GM18909 (cell line): ENCODE results near the gene COL25A1.
A peak's percentile ranks its signal among the peaks of the same experiment; 100 is the strongest.
"Not testable (repeated sequence)": the region's sequence is repeated elsewhere in the genome, so short reads cannot be mapped to it uniquely, and the experiment has no call there.

Experiments
- ATAC-seq: cut with Tn5 transposase; IDR thresholded peaks from one replicate; pipeline ENCODE4 v1.9.1; 2021; ENCODE audit warnings: mild to moderate bottlenecking; ENCODE audit not compliant: unreplicated experiment, poor library complexity

Gene COL25A1

GRCh38 chr4:109022961-109023360 is 279.5 kb downstream of the COL25A1 start:
- ATAC-seq: no peak

DNA sequence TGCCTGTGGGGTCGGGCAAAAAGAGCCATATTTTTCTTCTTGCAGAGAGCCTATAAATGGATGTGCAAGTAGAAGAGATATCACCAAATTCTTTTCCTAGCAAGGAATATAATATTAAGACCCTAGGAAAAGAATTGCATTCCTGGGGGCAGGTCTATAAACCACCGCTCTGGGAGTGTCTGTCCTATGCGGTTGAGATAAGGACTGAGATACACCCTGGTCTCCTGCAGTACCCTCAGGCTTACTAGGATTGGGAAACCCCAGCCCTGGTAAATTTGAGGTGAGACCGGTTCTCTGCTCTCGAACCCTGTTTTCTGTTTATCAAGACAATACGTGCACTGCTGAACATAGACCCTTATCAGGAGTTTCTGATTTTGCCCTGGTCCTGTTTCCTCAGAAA is 280.8 kb downstream of the COL25A1 start:
- ATAC-seq: not testable (repeated sequence)

- no peak for ATAC-seq
Measured at GRCh38 chr4:109020861-109021260, 281.6 kb downstream of the COL25A1 start.

GRCh38 chr4:109016200-109016599 is 286.3 kb downstream of the COL25A1 start:
- ATAC-seq: no peak

DNA sequence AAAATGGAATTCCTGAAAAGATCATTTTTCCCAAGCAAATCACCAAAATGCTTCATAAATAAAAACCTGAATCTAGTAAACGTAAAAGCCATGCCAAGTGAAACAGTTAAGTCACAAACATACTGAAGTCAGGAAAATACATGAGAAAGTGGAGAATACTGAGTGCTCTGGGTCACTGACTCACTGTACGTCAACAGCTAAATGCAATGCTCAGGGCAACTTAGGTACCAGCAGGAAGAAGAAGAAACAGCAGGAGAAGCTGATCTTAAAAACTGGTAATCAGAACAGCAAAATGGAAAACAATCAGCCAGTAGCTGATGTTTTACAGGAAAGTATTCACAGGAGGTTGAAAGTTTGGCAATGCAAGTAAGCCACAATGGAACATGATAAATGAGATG is 287.0 kb downstream of the COL25A1 start:
- ATAC-seq: no peak

- no peak for ATAC-seq
Measured at GRCh38 chr4:109014593-109015412, 287.7 kb downstream of the COL25A1 start.

DNA sequence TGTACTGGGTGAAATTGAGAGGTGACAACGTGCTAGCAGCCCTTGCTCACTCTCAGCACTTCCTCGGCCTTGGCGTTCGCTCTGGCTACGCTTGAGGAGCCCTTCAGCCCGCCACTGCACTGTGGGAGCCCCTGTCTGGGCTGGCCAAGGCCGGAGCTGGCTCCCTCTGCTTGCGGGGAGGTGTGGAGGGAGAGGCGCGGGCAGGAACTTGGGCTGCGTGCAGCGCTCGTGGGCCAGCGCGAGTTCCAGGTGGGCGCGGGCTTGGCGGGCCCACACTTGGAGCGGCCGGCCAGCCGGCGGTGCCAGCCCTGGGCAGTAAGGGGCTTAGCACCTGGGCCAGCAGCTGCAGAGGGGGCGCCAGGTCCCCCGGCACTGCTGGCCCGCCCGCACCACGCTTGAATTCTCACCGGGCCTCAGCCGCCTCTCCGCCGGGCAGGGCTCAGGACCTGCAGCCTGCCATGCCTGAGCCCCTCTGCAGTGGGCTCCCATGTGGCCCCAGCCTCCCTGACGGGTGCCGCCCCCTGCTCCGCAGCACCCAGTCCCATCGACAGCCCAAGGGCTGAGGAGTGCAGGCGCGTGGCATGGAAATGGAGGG is 290.1 kb downstream of the COL25A1 start:
- ATAC-seq: no peak

GRCh38 chr4:109011241-109012026 is 291.0 kb downstream of the COL25A1 start:
- ATAC-seq: no peak

DNA sequence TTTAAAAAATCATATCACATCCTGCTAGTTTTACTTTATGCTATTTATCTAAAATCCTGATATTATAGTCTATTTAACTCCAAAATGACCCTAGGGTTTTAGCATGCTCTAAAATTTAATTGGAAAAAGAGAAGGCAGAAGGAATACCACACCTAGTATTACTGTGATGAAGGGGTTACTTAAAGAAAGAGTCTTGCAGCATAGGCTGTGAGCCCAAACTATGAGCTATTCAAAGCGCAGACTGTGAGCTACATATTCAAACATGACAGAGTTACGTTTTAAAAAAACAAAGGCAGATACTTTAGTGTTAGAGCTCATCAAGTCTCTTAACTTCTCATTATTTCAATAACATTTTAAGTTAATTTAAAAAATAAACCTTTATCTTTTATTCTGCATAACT is 291.9 kb downstream of the COL25A1 start:
- ATAC-seq: no peak

DNA sequence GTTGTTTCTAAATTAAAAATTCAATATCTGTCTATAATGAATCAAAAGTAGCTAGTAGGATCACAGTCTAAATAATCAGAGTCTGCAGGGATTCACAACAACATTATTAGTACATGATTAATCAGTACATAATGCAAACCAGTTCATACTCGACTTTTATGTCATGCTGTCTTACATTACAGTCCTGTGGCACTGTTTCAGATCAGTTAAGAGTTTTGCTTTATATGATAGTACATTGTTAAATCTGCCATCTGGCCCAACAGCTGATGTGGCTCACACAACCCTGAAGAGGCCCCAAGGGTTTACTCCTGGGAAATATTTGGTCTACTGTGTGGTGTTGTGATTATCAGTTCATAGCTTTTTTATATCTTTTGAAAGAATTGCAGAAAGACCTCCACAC is 292.5 kb downstream of the COL25A1 start:
- no peak for ATAC-seq

GRCh38 chr4:109007976-109008375 is 294.5 kb downstream of the COL25A1 start:
- no peak for ATAC-seq

DNA sequence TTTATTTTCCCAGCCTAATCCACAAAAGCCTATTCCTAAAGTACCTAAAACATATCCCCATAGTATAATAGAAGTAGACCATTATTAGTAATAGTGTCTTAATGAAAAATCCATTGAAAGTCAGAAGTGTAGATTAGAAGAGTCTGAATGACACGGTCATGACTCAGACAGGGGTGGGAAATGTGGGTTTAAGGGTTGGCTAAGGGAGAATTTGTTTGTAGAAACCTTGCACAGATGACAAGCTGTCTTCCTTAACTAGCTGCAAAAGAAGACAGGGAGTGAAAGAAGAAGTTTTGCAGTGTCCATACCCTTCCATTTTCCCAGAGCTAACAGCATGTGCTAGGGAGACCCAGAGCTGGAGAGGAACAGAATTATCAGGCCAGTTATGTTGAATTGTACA is 296.9 kb downstream of the COL25A1 start:
- ATAC-seq: no peak

GRCh38 chr4:109004418-109004817 is 298.0 kb downstream of the COL25A1 start:
- ATAC-seq: no peak

DNA sequence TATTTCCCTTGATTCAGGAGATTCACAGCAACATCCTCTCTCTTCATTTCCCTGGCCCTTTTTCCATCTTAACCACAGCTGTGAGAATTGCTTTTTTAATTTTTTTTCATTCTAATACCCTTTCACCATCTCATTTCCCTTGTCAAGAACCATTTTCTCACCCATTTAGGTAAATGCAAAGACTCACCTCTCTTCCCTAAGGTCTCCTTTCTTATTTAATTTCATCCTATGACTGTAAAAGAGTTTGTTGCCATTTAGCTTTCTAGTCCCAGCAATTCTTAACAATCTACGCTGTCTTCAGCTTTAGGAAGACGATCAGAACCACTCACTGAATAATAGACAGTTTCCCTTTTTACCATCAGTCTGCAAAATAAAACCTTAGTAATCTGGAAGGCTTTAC is 298.5 kb downstream of the COL25A1 start:
- no peak for ATAC-seq

DNA sequence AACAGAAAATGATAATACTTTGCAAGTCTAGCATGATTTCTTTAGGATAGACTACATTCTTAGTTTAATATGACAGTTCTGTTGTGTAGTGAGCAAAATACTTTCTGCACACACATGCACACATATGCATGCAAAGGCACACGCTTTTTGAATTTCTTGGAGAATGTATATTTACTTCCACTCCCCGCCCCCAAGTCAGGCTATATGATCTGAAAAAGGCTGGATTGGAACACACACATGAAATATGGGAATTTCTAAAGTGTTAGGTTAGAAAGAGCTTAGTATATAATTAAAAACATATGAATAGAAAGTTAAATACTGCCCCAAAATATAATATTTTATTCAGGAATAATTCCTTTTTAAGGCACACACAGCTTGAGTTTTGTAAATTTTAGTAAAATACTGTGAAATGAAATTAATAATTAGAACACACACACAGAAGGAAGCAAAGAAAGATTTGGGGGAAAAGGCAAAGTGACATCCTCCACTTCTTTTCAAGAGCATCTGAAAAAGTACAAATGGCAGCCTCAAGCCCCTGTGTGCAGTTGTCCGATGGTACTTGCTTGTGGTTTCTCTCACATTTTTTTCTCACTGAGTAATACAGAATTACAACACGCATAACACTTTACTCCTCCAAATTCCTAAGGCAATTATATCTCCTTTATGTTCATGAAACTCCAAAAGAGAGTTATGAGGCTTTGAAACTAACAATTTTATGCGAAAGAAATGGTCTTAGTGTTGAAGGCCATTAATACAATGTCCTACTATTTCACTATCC is 310.7 kb downstream of the COL25A1 start:
- no peak for ATAC-seq

GRCh38 chr4:108988464-108989195 is 313.8 kb downstream of the COL25A1 start:
- peak; percentile 93 for ATAC-seq

DNA sequence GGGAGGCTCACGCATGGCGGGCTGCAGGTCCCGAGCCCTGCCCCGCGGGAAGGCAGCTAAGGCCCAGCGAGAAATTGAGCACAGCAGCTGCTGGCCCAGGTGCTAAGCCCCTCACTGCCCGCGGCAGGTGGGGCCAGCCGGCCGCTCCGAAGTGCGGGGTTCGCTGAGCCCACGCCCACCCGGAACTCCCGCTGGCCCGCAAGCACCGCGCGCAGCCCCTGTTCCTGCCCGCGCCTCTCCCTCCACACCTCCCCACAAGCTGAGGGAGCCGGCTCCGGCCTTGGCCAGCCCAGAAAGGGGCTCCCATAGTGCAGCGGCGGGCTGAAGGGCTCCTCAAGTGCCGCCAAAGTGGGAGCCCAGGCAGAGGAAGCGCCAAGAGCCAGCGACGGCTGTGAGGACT is 318.0 kb downstream of the COL25A1 start:
- not testable (repeated sequence) for ATAC-seq

DNA sequence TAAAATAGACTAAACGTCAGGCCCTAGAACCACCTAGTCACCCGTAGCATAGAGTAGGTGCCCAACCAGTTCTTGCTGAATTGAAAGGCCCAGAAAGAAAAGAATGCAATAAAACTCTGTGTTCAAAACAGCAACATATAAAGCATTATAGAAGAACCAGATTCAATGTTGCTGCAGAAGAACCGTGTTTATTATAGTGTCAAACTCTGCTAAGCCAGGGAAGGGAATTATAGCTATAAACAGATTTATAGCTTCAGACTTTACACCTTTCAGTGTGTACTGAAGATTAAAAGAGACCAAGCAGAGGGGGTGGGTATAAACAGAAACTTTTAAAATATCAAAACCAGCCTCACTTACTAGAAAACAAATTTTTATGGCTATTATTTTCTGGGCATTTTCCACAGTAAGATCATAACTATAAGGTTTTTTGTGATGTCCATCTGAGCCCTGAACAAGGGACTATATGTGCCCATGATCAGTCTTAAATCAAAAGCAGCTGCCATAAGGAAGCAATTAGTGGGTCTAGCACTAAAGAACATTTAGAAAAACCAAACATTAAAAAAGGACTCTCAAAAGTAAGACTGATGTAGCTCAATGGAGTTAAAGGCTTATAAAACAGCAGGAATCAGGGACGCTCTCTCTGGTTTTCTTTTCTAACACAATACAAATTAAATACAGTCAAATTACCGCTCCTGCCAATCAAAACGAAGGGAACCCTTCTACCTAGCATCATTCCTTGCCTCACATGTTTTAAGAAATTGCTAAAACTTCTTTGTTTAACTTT is 319.9 kb downstream of the COL25A1 start:
- ATAC-seq: no peak
